CD4-positive, alpha-beta T cell treated with Interleukin-21 for 1 hour (primary cell): ENCODE measurements around the gene FYB1.
A peak's percentile ranks its signal among the peaks of the same experiment; 100 is the strongest.

Source experiments
- DNase-seq: peaks from one replicate; pipeline ENCODE4 v3.0.0-alpha.2; 2020

FYB1 gene

DNA sequence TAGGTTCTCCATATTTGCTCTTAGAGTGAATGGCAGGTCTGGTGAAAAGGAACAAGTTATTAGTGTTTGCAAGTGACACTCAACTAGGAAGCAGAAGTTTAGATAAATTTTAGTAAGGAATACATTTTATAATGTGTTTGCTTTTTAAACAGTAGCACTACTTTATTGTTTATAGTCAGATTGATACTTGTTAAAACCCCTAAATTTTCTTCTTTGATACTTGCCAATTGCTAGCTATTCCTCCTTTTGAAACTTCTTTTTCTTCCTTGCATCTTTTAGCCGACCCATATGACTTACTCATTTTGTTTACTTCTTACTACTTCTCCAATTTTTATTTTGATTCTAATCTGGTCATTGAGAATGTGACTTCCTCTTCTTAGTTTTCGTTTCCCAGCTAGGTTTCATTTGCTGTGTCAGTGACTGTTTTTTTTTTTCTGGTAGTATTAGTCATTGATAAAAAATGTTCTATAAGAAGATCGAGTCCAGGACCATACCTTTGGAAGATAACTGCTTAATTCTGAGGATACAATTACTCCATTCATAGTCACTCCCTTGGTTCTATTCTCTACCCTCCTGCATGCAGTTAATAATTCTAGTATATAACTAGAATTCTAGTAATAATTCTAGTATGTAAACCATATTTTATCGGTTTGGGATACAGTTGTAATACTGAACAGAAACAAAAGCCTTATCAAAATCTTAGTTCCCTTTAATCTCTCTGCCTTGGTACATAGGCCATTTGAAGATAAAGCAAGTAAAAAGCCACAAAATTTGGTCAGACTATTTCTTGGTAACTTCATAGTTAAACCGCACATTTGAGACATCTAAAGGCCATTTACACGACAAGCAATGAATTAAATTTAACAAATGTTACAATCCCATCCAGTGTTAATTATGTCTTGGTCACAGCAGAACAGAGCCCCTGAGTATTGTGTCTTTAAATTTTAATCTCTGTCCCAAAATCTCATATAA is 142.3 kb downstream of the FYB1 start:
- DNase-seq: no peak

GRCh38 chr5:39076101-39076756 is 143.1 kb downstream of the FYB1 start:
- DNase-seq: no peak

- peak; percentile 91 for DNase-seq
These were observed 145.1 kb downstream of the FYB1 start, which contains the start of gene RICTOR for GRCh38 chr5:39074017-39074814. TSS of gene RICTOR (minus strand) at chr5:39074399. CDS start at chr5:39074377, 22 bp downstream.

- no peak for DNase-seq
These were observed 145.7 kb downstream of the FYB1 start for GRCh38 chr5:39073767-39074016.

DNA sequence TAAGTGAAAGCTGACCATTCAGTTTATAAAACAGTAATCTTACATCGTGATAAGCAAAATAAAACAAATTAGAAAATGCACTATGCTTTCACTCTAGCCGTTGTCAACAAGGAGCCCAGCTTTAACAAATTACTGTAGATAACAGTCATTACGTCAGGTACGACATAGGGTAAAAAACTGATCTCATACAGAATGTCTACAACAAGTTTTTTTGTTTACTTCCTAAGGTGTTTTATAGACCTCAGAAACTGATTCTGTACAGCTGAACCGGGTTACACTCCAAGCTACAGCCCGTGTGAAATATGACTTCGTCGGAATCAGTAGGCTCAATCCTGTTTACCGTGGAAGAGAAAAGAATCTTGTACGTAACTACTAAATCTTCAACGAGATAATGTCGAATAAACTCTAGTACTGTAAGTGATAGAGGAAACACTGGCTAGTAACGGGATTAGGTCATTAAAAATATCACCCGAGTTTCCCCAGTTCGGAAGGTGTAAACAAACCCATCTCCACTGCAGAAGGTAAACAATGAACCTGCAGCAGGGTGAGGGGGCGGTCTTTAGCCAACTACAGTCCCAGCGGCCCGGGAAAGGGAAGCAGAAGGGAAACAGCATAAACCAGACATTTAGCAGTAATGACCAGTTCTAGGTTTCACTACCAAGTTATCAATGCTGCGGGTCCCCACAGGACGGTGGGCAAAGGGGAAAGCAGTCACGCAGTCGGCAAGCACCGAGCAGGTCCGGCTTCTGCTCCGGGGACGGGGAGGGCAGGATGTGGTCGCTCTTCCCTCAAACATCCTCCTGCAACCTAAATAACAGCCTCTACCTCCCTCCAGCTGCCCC is 146.2 kb downstream of the FYB1 start:
- DNase-seq: peak; percentile 72

- no peak for DNase-seq
These were observed 151.3 kb downstream of the FYB1 start for GRCh38 chr5:39068099-39068498.

- no peak for DNase-seq
These were observed 154.9 kb downstream of the FYB1 start for GRCh38 chr5:39064450-39064849.

GRCh38 chr5:39063037-39063436 is 156.3 kb downstream of the FYB1 start:
- DNase-seq: no peak

DNA sequence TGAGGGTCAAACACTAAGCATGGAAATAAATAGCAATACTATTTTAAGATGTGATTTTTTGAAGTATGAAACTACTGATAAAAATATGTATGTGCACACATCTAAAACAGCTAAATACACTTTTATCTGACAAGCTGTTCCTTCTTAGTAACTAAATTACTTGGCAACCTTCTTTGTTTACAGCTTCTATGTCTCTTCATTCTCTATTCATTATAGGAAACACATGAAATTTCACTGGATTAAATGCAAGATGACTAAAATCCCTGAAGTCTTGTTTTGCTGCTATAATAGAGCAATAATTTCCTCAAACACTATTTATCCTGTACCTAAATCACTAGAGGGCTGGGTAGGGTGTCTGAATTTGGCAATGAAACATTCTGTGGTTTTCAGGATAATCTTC is 156.8 kb downstream of the FYB1 start:
- no peak for DNase-seq

- DNase-seq: no peak
These were observed 157.3 kb downstream of the FYB1 start for GRCh38 chr5:39062104-39062503.

DNA sequence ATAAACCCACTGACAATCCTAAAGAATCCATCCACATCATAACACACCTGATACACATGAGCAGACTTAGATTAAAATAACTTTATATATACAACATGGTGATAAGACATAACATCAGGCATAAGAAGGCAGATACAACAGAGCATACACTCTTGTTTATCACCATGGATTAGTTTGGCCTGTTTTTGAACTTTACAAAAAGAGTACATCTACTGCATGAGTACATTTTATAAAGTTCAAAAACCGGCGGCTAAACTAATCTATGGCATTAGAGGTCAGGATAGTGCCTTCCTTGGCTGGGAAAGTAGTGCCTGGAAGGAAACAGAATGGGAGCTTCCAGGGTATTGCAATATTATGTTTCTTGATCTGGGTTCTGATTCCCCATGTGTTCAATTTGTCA is 160.3 kb downstream of the FYB1 start:
- DNase-seq: no peak

DNA sequence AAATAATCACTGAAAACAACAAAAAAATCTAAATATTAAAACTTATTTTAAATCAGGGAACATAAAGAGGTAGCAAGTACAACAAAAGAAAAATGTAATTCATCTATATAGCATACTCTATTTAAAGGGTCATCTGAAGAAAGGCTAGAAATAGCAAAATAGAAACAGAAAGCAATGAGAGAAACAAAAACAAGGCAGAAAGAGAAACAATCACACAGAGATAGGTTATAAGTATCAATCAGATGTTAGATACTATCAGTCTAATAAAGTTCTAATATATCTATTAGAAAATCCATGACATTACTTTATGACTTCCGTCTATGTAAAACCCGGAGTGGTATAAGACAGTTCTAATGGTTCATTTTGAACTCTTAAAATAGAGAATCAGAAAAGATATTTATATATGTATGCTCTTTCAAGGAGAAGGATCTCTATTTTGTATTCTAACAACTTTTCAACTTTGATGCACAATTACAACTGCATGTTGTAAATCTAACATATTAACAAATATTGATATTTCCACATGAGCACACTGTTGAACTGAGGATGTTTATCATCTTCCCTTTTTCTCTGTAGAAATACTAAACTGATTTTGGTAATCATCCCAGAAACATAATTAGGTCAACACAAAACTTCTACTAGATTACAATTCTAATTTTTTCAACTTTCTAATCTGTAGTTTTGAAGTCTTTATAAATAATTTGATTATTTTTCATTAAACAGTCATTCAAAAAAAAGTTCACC is 161.0 kb downstream of the FYB1 start:
- DNase-seq: no peak

DNA sequence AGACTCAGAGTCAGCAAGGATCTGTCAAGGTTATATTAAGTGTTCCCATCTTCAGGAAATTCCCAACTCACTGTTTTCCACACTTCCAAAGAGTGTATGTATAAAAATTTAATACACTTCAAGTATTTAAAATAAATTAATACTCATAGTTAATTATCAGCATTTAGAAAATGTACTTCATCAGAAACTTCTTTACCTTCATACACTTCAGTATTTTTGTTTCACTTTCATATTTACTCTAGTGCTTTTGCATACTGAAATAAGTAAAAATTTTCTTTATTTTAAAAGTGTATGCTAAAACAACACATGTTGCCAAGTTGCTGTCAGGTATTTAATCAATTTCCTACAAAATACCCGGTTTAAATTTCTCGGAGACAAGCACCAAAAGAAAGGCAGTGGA is 161.6 kb downstream of the FYB1 start:
- DNase-seq: no peak

DNA sequence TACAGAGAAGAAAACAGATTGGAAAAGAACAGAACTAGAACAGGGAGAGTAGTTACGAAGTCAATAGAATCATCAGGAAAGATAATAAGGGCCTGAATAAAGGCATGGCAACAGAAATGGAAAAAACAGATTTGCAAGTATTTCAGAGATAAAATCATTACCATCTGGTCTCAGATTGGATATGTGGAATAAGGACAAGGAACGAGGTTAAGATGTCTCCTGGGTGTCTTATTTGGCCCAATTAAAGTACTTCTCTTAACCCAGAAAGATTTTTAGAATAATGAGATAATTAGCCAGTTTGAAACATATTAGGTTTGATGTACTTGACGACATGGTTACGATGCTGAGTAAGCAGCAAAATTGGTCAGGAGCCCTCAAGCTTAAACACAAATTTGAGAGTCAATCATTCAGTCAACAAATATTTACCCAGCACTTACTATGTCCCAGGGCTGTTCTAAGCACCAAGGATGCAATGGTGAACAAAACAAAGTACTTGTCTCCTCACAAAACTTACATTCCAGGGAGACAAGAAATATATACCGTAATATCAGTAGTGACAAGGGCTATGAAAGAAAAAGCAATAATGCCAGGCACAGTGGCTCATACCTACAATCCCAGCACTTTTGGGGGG is 163.5 kb downstream of the FYB1 start:
- no peak for DNase-seq
